CD14-positive monocyte (primary cell): ENCODE results near the gene SCGB1C1. TPM values are rescaled to one million over a fixed set of nuclear protein-coding genes. Genes with fewer than 3 reads are reported as not detected.

Experiments used
- DNase-seq, 3 donors: peaks; one replicate each; pipeline ENCODE4 v3.0.0-alpha.2; 2011 to 2022
- H2AFZ ChIP-seq: 2 replicates; pipeline ENCODE4 v1.6.0; 2012; ENCODE audit warnings: mild to moderate bottlenecking, low read depth, low read length, inconsistent platforms; ENCODE audit not compliant: insufficient read depth, poor library complexity, severe bottlenecking
- H3K27ac ChIP-seq, 2 donors: 1 replicate in 1 of 2; 2 replicates in 1 of 2; pipeline ENCODE4 v1.5.1; 2012 to 2013; ENCODE audit warnings: low read length in 2 of 2, control low read depth in 1 of 2, inconsistent platforms in 1 of 2, low read depth in 1 of 2, mild to moderate bottlenecking in 1 of 2
- H3K27me3 ChIP-seq, 2 donors: one replicate each; pipeline versions ENCODE4 v1.6.0 to v1.6.1; 2011 to 2013; ENCODE audit warnings: low read length in 2 of 2; ENCODE audit not compliant: control insufficient read depth in 2 of 2, insufficient read depth in 2 of 2
- H3K36me3 ChIP-seq, 2 donors: replicated peaks in 1 of 2; 1 replicate in 1 of 2; 2 replicates in 1 of 2; pipeline versions ENCODE4 v1.5.1 to v1.6.1; 2012 to 2013; ENCODE audit warnings: low read length in 2 of 2, control low read depth in 1 of 2, inconsistent platforms in 1 of 2, mild to moderate bottlenecking in 1 of 2; ENCODE audit not compliant: insufficient read depth in 2 of 2, control insufficient read depth in 1 of 2
- H3K4me1 ChIP-seq, 2 donors: 1 replicate in 1 of 2; 2 replicates in 1 of 2; pipeline versions ENCODE4 v1.5.1 to v1.6.1; 2012 to 2013; ENCODE audit warnings: low read length in 2 of 2, control low read depth in 1 of 2, inconsistent platforms in 1 of 2, mild to moderate bottlenecking in 1 of 2, moderate library complexity in 1 of 2; ENCODE audit not compliant: insufficient read depth in 2 of 2, control insufficient read depth in 1 of 2
- H3K4me2 ChIP-seq: replicated peaks from 2 replicates; pipeline ENCODE3; 2012; ENCODE audit warnings: low read length, moderate library complexity, mild to moderate bottlenecking; ENCODE audit not compliant: poor library complexity, severe bottlenecking; ENCODE audit errors: extremely low read depth
- H3K4me3 ChIP-seq, 3 experiments: fragments of 200-600 bp in 1 of 3; sonication (generic) in 1 of 3; replicated peaks in 1 of 3; 1 replicate in 2 of 3; 2 replicates in 1 of 3; pipeline ENCODE4 v1.5.1; 2011 to 2013; ENCODE audit warnings: low read length in 3 of 3, mild to moderate bottlenecking in 3 of 3, control low read depth in 2 of 3, low read depth in 2 of 3, inconsistent platforms in 1 of 3, moderate library complexity in 1 of 3
- H3K79me2 ChIP-seq: 2 replicates; pipeline ENCODE4 v1.6.0; 2012; ENCODE audit warnings: mild to moderate bottlenecking, control low read depth, inconsistent platforms, low read length, moderate library complexity; ENCODE audit not compliant: insufficient read depth
- H3K9ac ChIP-seq: 2 replicates; pipeline ENCODE4 v1.6.0; 2017; ENCODE audit warnings: low read length, mild to moderate bottlenecking; ENCODE audit not compliant: insufficient read depth, poor library complexity, severe bottlenecking
- H3K9me3 ChIP-seq, 2 donors: replicated peaks in 1 of 2; 1 replicate in 1 of 2; 2 replicates in 1 of 2; pipeline versions ENCODE4 v1.5.1 to v1.6.1; 2012 to 2013; ENCODE audit warnings: low read length in 2 of 2, control low read depth in 1 of 2; ENCODE audit not compliant: control insufficient read depth in 1 of 2, insufficient read depth in 1 of 2
- H4K20me1 ChIP-seq: 2 replicates; pipeline ENCODE4 v1.6.0; 2012; ENCODE audit warnings: mild to moderate bottlenecking, low read length, control low read depth, moderate library complexity; ENCODE audit not compliant: insufficient read depth
- H3K27ac Mint-ChIP-seq, 7 donors: one replicate each; pipeline ENCODE4 v1.8.0; 2020; ENCODE audit warnings: mild to moderate bottlenecking in 7 of 7, mixed read lengths in 7 of 7, moderate library complexity in 6 of 7, inconsistent platforms in 2 of 7
- H3K27me3 Mint-ChIP-seq, 3 donors: one replicate each; pipeline ENCODE4 v1.8.0; 2021 to 2022; ENCODE audit warnings: low read depth in 3 of 3, mild to moderate bottlenecking in 3 of 3, mixed read lengths in 3 of 3, moderate library complexity in 3 of 3, inconsistent platforms in 1 of 3
- H3K36me3 Mint-ChIP-seq, 2 donors: one replicate each; pipeline ENCODE4 v1.8.0; 2020; ENCODE audit warnings: mixed read lengths in 2 of 2, inconsistent platforms in 1 of 2, mild to moderate bottlenecking in 1 of 2
- H3K4me1 Mint-ChIP-seq: one replicate; pipeline ENCODE4 v1.8.0; 2020; ENCODE audit warnings: mild to moderate bottlenecking, mixed read lengths
- H3K4me3 Mint-ChIP-seq, 2 donors: one replicate each; pipeline ENCODE4 v1.8.0; 2020; ENCODE audit warnings: mild to moderate bottlenecking in 2 of 2, mixed read lengths in 2 of 2, moderate library complexity in 1 of 2
- H3K9me3 Mint-ChIP-seq, 7 donors: one replicate each; pipeline ENCODE4 v1.8.0; 2020 to 2022; ENCODE audit warnings: mixed read lengths in 7 of 7, mild to moderate bottlenecking in 6 of 7, moderate library complexity in 6 of 7, inconsistent platforms in 2 of 7
- WGBS: methylation state at CpG from one replicate; pipeline ENCODE4 v1.1.5; 2013; ENCODE audit warnings: missing lambda C conversion rate; ENCODE audit not compliant: insufficient coverage; 5-methylcytosine and 5-hydroxymethylcytosine counted together
- intact Hi-C, 2 donors: fragments of 100-400 bp; cut with micrococcal nuclease; formaldehyde crosslinking; loops; one replicate each; pipeline versions ENCODE4 v1.15.0 to v1.15.1; 2023
- polyA plus RNA-seq, 3 donors: library from polyadenylated mRNA; depleted of rRNA in 1 of 3; unstranded in 2 of 3; stranded (reverse) in 1 of 3; fragments of 300-500 nt in 2 of 3; fragments of >200 nt in 1 of 3; fragmentation: Illumina TruSeq in 2 of 3; gene quantifications; 1 replicate in 2 of 3; 2 replicates in 1 of 3; pipeline ENCODE4 v1.2.3, GENCODE V29; 2012 to 2021
- TF ChIP-seq, protein P1 (sequence below): fragments of 200-600 bp; IDR thresholded peaks from one replicate; pipeline ENCODE4 v1.8.0; 2022; ENCODE audit warnings: antibody characterized with exemption, mild to moderate bottlenecking

SCGB1C1 gene
- polyA plus RNA-seq, 3 donors: not detected

- Mint-ChIP-seq H3K4me1 (peaks cover 12% of the 10 kb centered on the region), H3K9me3 (peaks cover 0 to 2% (median 0%) of the 10 kb centered on the region in 7 donors), H3K27ac (no peak overlapping the region), H3K4me3 (no peak overlapping the region), H3K36me3 (peaks cover 9 to 13% of the 10 kb centered on the region in 2 donors), H3K27me3 (peaks cover 4 to 9% (median 8%) of the 10 kb centered on the region in 3 donors)
- H4K20me1 ChIP-seq: peaks cover 6% of the 10 kb centered on the region
- peaks cover 0 to 2% of the 10 kb centered on the region in 2 donors for H3K27me3 ChIP-seq
- TF ChIP-seq, protein P1, sequence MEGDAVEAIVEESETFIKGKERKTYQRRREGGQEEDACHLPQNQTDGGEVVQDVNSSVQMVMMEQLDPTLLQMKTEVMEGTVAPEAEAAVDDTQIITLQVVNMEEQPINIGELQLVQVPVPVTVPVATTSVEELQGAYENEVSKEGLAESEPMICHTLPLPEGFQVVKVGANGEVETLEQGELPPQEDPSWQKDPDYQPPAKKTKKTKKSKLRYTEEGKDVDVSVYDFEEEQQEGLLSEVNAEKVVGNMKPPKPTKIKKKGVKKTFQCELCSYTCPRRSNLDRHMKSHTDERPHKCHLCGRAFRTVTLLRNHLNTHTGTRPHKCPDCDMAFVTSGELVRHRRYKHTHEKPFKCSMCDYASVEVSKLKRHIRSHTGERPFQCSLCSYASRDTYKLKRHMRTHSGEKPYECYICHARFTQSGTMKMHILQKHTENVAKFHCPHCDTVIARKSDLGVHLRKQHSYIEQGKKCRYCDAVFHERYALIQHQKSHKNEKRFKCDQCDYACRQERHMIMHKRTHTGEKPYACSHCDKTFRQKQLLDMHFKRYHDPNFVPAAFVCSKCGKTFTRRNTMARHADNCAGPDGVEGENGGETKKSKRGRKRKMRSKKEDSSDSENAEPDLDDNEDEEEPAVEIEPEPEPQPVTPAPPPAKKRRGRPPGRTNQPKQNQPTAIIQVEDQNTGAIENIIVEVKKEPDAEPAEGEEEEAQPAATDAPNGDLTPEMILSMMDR: no peak
- no peak overlapping the region for H3K27ac ChIP-seq
- no peaks in the 10 kb centered on the region for H3K79me2 ChIP-seq
- intact Hi-C loops: no loop called here
- WGBS: 95% methylated on average over 14 of the region's 23 CpGs
- H3K9me3 ChIP-seq: no peaks in the 10 kb centered on the region
- peaks cover 12% of the 10 kb centered on the region in 2 donors for H3K4me1 ChIP-seq
- H3K4me2 ChIP-seq: no peak overlapping the region
- no peak overlapping the region for H3K9ac ChIP-seq
- H3K4me3 ChIP-seq: no peak overlapping the region
- no peak for DNase-seq
- H2AFZ ChIP-seq: no peak overlapping the region
- no peaks in the 10 kb centered on the region for H3K36me3 ChIP-seq
Observed at GRCh38 chr11:196786-197731, 4.2 kb downstream of the SCGB1C1 start.

- H3K36me3 ChIP-seq: no peaks in the 10 kb centered on the region
- no peak for DNase-seq
- H3K9ac ChIP-seq: no peak overlapping the region
- H3K9me3 ChIP-seq: no peaks in the 10 kb centered on the region
- H3K4me3 ChIP-seq: no peak overlapping the region
- H3K79me2 ChIP-seq: no peaks in the 10 kb centered on the region
- H3K4me2 ChIP-seq: no peak overlapping the region
- peaks cover 0 to 2% (median 0%) of the 10 kb centered on the region in 7 donors for H3K9me3 Mint-ChIP-seq
- 97% methylated on average over 8 of the region's 9 CpGs for WGBS
- H3K4me1 Mint-ChIP-seq: peaks cover 17% of the 10 kb centered on the region
- H3K27me3 ChIP-seq: peaks cover 0 to 2% of the 10 kb centered on the region in 2 donors
- H3K4me3 Mint-ChIP-seq: peak overlapping the region in 1 of 2 donors; percentile 21
- H3K4me1 ChIP-seq: peaks cover 16 to 19% of the 10 kb centered on the region in 2 donors
- no peak overlapping the region for H3K27ac ChIP-seq
- no peak overlapping the region for H3K27ac Mint-ChIP-seq
- TF ChIP-seq, protein P1: no peak
- H3K36me3 Mint-ChIP-seq: peaks cover 9 to 14% of the 10 kb centered on the region in 2 donors
- H4K20me1 ChIP-seq: peaks cover 10% of the 10 kb centered on the region
- intact Hi-C loops: no loop called here
- H3K27me3 Mint-ChIP-seq: peaks cover 4 to 10% (median 9%) of the 10 kb centered on the region in 3 donors
- H2AFZ ChIP-seq: no peak overlapping the region
Observed at GRCh38 chr11:197741-198235, 4.9 kb downstream of the SCGB1C1 start.
